A673 (cell line): ENCODE results near the gene YPEL2. TPM values are rescaled to one million over a fixed set of nuclear protein-coding genes. Genes with fewer than 3 reads are reported as not detected.

ENCODE experiments used
- BruUV-seq: library from RNA; stranded (reverse); fragments of 400-500 nt; replicated peaks from 2 replicates; lab custom pipeline; 2021; lab: Mats Ljungman, UMichigan
- CTCF ChIA-PET: fragments of 300-600 bp; sonication (Branson Sonifier 250); formaldehyde crosslinking; loops from one replicate; lab custom pipeline; 2022; ENCODE audit warnings: antibody characterized with exemption; lab: Charles Lee
- POLR2A ChIA-PET: fragments of 300-600 bp; sonication (Branson Sonifier 250); formaldehyde crosslinking; loops from one replicate; lab custom pipeline; 2022; ENCODE audit warnings: antibody characterized with exemption; ENCODE audit not compliant: low non-redundant PET; lab: Charles Lee
- DNase-seq: peaks from one replicate; pipeline ENCODE4 v3.0.0-alpha.2; 2015; ENCODE audit warnings: low spot score
- H3K27ac ChIP-seq: fragments of 200-600 bp; sonication (generic); 2 replicates; pipeline ENCODE4 v1.5.1; 2016; ENCODE audit warnings: mixed run types, low read depth, mild to moderate bottlenecking, mixed read lengths, antibody characterized with exemption, low read length; ENCODE audit not compliant: poor library complexity, severe bottlenecking
- H3K27me3 ChIP-seq: fragments of 200-600 bp; sonication (generic); replicated peaks from 2 replicates; pipeline ENCODE4 v1.6.1; 2017; ENCODE audit warnings: mixed run types, low read depth, mild to moderate bottlenecking, mixed read lengths, antibody characterized with exemption, low read length; ENCODE audit not compliant: insufficient read depth, poor library complexity
- H3K36me3 ChIP-seq: fragments of 200-600 bp; sonication (generic); 2 replicates; pipeline ENCODE4 v1.6.1; 2016; ENCODE audit warnings: mixed run types, mild to moderate bottlenecking, mixed read lengths, antibody characterized with exemption, low read length; ENCODE audit not compliant: insufficient read depth, poor library complexity, severe bottlenecking
- H3K4me1 ChIP-seq: fragments of 200-600 bp; sonication (generic); 2 replicates; pipeline ENCODE4 v1.6.1; 2017; ENCODE audit warnings: mixed run types, mild to moderate bottlenecking, mixed read lengths, antibody characterized with exemption, low read length; ENCODE audit not compliant: insufficient read depth, poor library complexity, severe bottlenecking
- H3K4me3 ChIP-seq: fragments of 200-600 bp; sonication (generic); 2 replicates; pipeline ENCODE4 v1.5.1; 2016; ENCODE audit warnings: low read depth, mixed run types, mild to moderate bottlenecking, mixed read lengths, low read length; ENCODE audit not compliant: poor library complexity, severe bottlenecking
- H3K9me3 ChIP-seq: fragments of 200-600 bp; sonication (generic); 2 replicates; pipeline ENCODE4 v1.6.1; 2016; ENCODE audit warnings: mixed run types, low read depth, mild to moderate bottlenecking, mixed read lengths, antibody characterized with exemption, low read length; ENCODE audit not compliant: poor library complexity, severe bottlenecking
- EZH2 ChIP-seq: fragments of 200-600 bp; sonication (generic); IDR thresholded peaks from 2 replicates; pipeline ENCODE4 v1.6.1; 2017; ENCODE audit warnings: borderline replicate concordance, low read depth, mild to moderate bottlenecking, mixed read lengths, antibody characterized with exemption, low read length; ENCODE audit not compliant: poor library complexity, severe bottlenecking
- intact Hi-C: fragments of 100-400 bp; cut with micrococcal nuclease; formaldehyde crosslinking; loops from one replicate; pipeline ENCODE4 v1.10.0; 2022; ENCODE audit not compliant: unreplicated experiment
- total RNA-seq: library from RNA; stranded (reverse); gene quantifications from 2 replicates; pipeline ENCODE4 v1.2.3, GENCODE V29; 2021
- TF ChIP-seq, protein P1 (sequence below): fragments of 300-800, 200-600 bp; sonication (generic); conservative IDR thresholded peaks from 2 replicates; pipeline ENCODE4 v1.5.1; 2017; ENCODE audit warnings: low read depth, mild to moderate bottlenecking, antibody characterized with exemption, low read length, moderate library complexity, mixed read lengths

Gene YPEL2
- total RNA-seq, 1 experiment from 2014 or later = 0.60 TPM

DNA sequence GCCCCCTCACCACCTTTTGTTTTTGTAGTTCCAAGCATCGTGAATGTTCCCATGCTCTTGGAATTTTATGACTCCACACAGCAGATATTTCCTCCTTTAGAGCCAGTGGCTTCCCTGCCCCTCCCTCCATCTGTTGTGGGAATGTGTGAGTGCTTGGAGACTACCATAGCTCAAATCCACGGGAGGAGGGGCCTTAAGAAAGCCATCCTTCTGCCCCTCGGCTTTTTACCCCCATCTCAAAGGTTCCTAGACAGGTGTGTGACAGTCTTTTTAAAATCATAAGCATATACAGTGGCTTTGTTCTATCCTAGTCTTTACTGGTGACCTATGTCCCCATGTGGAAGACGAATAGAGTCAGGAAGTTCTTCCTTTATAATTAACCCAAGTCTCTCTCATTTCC lies 47.2 kb downstream of the YPEL2 start:
- ChIA-PET POLR2A (no interaction called here), CTCF (interaction anchor here (0.6 kb wide), 1 partner anchor 791 kb away, joined by 10 read pairs; no protein-coding TSS in a partner anchor)
- Histone ChIP-seq H3K27ac (no peak overlapping the region), H3K9me3 (no peaks in the 10 kb centered on the region), H3K4me3 (no peak overlapping the region), H3K27me3 (no peaks in the 10 kb centered on the region), H3K4me1 (peaks cover 7% of the 10 kb centered on the region), H3K36me3 (no peaks in the 10 kb centered on the region)
- intact Hi-C loops = no loop called here
- TF ChIP-seq, protein P1, sequence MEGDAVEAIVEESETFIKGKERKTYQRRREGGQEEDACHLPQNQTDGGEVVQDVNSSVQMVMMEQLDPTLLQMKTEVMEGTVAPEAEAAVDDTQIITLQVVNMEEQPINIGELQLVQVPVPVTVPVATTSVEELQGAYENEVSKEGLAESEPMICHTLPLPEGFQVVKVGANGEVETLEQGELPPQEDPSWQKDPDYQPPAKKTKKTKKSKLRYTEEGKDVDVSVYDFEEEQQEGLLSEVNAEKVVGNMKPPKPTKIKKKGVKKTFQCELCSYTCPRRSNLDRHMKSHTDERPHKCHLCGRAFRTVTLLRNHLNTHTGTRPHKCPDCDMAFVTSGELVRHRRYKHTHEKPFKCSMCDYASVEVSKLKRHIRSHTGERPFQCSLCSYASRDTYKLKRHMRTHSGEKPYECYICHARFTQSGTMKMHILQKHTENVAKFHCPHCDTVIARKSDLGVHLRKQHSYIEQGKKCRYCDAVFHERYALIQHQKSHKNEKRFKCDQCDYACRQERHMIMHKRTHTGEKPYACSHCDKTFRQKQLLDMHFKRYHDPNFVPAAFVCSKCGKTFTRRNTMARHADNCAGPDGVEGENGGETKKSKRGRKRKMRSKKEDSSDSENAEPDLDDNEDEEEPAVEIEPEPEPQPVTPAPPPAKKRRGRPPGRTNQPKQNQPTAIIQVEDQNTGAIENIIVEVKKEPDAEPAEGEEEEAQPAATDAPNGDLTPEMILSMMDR = no peak
- TF ChIP-seq EZH2 = no peak
- DNase-seq = no peak
- no TSS peak for BruUV-seq

DNA sequence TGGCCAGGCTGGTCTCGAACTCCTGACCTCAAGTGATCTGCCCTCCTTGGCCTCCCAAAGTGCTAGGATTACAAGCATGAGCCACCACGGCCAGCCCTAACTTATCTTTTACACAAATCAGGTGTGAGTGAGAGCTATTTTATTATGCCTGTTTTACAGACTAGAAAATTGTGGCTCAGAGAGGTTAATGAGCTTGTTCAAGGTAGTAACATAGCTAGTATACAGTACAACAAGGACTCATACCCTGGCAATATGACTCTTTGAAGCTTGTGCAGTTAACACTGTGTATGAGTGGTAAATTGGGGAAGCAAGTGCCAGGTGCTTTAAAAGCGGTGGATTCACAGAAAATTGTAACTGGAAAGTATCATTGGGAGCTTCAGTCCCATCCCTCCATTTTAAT lies 49.0 kb downstream of the YPEL2 start:
- H3K36me3 ChIP-seq = no peaks in the 10 kb centered on the region
- H3K27me3 ChIP-seq = no peaks in the 10 kb centered on the region
- ChIA-PET POLR2A (no interaction called here), CTCF (interaction anchor here (0.6 kb wide), 1 partner anchor 1930 kb away, joined by 3 read pairs; no protein-coding TSS in a partner anchor)
- BruUV-seq = no TSS peak
- intact Hi-C loops = no loop called here
- H3K4me3 ChIP-seq = no peak overlapping the region
- H3K9me3 ChIP-seq = no peaks in the 10 kb centered on the region
- no peak for DNase-seq
- TF ChIP-seq, protein P1 = no peak
- TF ChIP-seq EZH2 = no peak
- no peak overlapping the region for H3K27ac ChIP-seq
- H3K4me1 ChIP-seq = no peaks in the 10 kb centered on the region

DNA sequence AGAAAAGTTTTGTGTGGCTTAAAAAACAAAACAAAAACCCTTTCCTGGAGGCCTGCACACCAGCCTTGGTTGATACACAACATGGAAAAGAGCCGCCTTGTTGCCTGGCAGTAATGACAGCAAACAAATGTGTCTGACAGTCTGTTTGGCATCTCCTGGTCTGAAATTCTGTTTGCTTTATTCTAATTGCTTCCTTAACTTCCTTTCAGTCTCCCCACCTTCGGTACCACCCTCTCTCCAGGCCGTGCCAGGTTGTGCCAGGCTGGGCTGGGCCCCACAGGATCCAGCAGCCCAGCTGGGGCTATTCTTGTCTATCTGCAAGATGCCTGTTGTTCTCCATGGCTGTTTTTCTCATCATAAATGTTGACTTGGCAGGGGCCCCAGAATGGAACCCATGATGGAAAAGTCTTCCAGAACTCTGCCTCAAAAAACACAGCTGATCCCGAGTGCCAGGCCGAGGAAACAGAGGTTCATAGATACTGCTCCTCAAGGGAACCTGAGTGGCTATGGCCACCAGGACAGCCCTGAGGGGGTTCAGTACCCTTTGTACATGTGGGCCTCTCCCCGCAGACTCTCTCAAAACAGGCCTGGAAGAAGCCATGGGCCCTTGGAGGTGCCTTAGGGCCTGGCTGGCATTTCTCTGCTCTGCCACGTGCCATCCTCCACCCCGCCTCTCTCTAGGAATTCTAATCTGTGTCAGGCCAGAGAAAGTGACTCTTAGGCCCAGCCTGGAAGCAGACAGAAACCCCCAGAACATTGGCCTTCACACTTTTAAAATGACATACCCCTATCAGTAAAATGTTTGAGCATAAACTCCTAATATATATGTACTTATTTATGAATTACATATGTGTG lies 50.5 kb downstream of the YPEL2 start:
- Histone ChIP-seq H3K4me3 (no peak overlapping the region), H3K27me3 (no peaks in the 10 kb centered on the region), H3K4me1 (no peaks in the 10 kb centered on the region), H3K36me3 (no peaks in the 10 kb centered on the region), H3K27ac (no peak overlapping the region), H3K9me3 (no peaks in the 10 kb centered on the region)
- POLR2A ChIA-PET = no interaction called here
- no TSS peak for BruUV-seq
- intact Hi-C loops = no loop called here
- TF ChIP-seq, protein P1 = no peak
- TF ChIP-seq EZH2 = no peak
- DNase-seq = no peak
- CTCF ChIA-PET = no interaction called here
